Measurements from ENCODE around the gene AP2A1.

The AP2A1 gene

GRCh38 chr19:49840736-49841249 lies 74.0 kb downstream of the AP2A1 start:
- DNase-seq: no peak

DNA sequence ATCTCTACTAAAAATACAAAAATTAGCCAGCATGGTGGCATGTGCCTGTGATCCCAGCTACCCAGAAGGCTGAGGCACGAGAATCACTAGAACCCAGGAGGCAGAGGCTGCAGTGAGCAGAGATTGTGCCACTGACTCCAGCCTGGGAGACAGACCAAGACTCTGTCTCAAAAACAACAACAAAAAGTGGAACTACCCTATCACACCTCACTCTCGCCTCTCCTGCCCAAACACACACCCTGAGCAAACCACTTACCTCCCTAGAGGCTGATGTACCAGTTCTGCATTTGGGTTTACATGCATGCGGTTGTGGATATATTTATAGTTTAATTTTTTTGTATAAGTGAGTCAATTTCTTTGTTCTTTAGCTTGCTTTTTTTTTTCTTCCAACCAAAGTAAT lies 76.5 kb downstream of the AP2A1 start:
- DNase-seq: no peak

- no peak for DNase-seq
These were observed 77.6 kb downstream of the AP2A1 start for GRCh38 chr19:49844138-49845095.

- no peak for DNase-seq
These were observed 78.6 kb downstream of the AP2A1 start for GRCh38 chr19:49845414-49845813.

- no peak for DNase-seq
These were observed 79.6 kb downstream of the AP2A1 start for GRCh38 chr19:49846408-49846807.

GRCh38 chr19:49847731-49848696 lies 81.2 kb downstream of the AP2A1 start:
- no peak for DNase-seq

DNA sequence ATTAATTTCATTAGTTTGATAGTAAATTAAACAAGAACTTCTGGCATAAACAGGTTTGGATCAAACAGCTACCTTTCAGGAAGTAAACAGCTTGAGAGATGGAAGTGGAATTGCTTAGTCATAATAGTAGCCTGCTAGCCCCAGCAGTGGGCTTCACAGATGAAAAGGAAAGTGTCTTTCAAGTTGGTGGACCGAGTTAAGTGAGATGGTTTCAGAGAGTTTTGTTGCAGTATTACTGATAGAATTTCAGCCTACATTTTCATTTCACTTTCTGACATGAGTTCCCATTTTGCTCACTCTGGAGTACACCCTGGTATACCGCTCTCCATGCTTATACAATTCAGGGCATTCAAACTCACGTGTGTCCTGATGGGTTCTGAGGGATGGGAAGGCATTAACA lies 82.1 kb downstream of the AP2A1 start:
- DNase-seq: no peak

GRCh38 chr19:49849433-49850220 lies 82.8 kb downstream of the AP2A1 start:
- DNase-seq: no peak

DNA sequence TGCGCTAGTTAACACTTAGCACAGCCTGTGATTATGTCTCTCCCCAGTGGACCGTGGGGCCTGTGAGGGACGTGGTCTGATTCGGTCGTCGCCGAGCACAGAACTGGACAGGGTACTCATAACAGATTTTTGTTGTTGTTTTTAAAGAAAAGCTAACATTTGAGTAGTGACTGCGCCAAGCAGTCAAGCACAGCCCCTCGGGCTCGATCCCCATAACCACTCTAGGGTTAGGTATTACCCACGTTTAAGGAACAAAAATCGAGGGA lies 83.4 kb downstream of the AP2A1 start:
- no peak for DNase-seq

- peak; percentile 88 to 90 for DNase-seq
These were observed 83.9 kb downstream of the AP2A1 start, which contains the start of gene PTOV1 for GRCh38 chr19:49850487-49851342. Gene PTOV1, plus strand, starts transcription at chr19:49851159.

GRCh38 chr19:49851456-49852259 lies 84.9 kb downstream of the AP2A1 start:
- peak in 1 of 2 experiments; percentile 20 for DNase-seq

DNA sequence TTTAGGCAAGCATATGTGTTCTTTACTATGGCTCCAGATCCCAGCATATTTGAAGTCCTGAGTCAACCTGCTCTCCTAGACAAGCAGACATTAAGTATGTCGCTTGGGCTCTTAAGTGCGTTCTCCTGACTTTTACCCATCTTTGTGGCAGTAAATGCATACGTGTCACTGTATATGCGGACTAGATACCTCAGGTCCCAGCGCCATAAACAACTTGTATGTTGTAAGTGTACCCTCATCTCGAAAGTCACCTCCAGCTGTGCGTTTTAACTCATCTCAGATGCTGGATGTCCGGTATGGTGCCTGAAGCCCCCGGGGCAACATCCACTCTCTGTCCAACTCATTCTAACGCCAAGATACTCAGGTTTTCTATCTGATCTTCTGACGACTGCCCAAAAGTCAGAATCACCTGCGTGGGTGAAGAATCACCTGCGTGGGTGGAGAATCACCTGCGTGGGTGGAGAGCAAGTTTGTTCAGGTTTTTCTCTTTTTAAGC lies 85.9 kb downstream of the AP2A1 start:
- DNase-seq: no peak

DNA sequence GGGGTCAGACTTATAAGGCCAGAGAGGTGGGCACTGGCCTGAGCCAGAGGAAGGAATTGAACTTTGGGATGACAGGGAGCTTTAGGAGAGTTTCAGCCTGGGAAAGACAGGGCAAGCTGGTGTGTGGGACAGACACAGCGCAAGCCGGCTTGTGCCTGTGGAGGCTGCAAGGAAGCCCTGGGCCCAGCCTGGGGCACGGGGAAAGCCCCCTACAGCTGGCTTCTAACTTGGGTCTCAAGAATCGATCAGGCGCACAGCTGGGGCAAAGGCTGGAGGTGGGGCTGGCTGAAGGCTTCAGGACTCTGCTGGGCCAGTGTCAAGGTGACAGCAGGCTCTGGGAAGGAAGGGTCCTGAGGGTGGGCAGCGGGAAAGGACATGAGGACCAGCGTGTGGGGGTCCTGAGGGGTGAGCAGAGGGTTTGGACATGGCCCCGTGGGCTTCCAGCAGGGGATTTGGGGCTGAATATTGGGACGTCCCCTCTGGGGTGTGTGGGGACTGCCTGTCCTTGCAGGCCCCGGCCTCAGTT lies 87.1 kb downstream of the AP2A1 start:
- DNase-seq: no peak

GRCh38 chr19:49854378-49855263 lies 87.8 kb downstream of the AP2A1 start:
- no peak for DNase-seq

DNA sequence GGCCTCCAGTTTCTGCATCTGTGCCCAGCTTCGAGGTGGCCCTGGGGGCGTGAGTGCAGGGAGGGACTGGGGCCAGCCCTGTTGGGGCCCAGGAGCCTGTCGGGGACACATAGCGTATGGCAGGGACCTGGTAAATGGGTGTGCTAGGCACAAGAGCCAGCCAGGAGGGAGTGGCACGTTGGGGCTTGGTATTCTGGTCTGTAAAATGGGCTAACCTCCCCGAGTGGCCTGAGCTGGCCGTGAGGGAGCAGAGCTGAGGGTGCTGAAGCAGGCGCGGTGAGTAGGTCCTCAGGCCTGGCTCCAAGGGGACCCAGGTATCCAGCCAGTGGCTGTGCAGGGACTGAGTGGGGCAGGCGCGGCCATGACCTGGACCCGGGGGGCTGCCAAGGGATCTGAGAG lies 88.5 kb downstream of the AP2A1 start:
- no peak for DNase-seq

DNA sequence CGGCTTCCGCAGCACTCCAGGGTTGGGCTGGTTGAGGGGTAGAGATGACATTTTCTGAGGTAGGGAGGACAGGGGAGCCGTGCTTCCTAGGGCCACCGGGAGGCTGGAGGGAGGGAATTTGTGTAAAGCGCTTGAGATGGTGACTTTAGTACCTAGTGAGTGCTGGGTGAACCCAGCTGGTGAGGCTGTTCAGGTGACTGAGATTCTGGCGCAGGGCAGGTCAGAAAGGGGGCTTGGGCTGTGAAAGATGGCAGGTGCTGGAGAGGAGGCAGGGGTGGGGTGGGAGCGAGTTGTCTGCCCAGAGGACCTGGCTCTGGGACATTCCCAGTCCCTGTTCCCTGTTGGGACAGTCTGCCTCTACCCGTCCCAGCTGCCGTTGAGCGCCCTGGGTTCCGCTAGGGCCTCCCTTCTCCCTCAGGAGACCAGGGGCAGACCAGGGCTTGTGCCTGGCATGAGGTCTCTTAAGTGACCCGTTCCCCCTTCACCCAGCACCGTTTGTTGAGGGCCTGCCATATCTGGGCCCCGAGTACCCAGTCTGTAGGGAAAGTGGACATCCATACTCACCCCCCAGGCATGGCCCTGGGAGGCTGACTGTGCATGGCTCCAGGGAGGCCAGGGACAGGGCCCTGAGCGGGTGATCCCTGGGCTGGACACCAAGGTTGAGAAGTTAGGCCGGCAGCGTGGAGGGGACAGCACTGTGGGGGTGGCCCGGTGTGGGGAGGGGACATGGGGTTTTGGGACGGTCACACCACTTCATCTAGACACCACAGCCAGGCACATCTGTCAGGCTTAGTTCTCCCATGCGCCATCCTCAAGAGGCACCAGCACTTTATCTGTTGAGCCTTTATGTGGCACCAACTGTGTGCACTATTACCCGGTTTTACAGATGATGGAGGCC lies 89.1 kb downstream of the AP2A1 start:
- no peak for DNase-seq

DNA sequence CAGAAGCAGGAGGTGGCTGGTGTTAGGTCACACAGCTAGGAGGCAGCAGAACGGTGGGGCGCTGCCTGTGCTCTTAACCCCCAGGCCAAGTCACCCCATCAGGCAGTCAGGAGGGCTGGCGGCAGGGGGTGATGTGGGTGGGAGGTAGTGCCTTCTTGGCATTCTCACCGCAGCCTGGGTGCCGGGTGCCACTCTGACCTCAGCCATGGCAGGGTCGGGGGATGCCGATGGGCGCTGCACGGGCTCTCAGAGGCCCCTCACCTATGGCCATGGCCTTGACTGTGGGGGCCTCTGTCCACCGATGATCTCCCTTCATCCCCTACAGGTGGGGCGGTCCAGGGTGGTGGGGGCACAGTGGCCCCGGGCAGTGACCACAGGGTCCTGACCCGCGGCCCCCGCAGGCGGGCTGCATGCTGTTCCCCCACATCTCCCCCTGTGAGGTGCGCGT lies 89.8 kb downstream of the AP2A1 start:
- no peak for DNase-seq
